ENCODE results near the gene ZNF101. TPM values are rescaled to one million over a fixed set of nuclear protein-coding genes. Genes with fewer than 3 reads are reported as not detected.

The ZNF101 gene
- total and polyA plus RNA-seq, 9 of the 15 experiments (the other 6 are each of a cell fraction or from before 2014, with no cell fraction given), result 9.6 to 20.3 (median 12.4) TPM

DNA sequence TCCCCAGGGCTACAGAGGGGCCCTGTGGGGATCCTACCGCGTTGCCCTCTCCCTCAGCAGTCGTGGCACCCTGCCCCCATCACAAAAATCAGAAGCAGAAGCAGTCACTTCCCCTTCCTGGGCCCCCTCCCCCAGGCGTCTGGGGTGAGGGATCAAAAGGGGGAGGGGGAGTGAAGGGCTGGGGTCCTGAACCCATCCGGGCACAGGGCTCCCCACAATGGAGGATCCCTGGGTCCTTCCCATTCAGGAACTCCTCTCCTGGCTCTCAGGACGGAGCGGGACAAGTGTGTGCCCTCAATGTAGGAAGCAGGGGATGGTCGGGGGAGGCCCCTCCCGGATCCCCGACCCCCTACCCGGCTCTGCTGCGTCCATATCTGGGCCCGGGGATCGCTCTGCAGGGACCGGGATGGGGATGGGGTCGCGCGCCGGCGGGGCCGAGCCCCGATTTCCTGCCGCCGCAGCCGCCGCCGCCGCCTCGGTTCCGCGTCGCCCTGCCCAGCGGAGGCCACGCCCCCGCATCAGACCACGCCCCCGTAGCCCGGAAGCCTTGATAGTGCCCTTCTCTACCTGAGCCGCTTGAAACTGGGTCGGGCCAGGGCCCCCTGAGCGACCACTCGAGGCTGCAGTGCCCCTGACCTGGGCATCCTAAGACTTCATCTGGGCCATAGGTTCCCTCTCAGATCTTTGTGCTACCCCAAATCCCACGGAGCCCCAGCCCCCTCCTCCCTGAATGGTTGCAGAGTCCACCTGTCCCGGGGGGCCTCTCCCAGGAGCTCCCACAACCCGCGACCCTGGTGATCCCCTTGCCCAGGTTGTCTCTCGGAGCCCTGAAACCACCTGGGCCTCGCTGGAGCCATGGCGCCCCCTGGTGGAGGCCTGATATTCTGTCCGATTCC is 25.2 kb upstream of the ZNF101 start, which contains the start of gene GMIP (continued):
- TF ChIP-seq, protein P1, sequence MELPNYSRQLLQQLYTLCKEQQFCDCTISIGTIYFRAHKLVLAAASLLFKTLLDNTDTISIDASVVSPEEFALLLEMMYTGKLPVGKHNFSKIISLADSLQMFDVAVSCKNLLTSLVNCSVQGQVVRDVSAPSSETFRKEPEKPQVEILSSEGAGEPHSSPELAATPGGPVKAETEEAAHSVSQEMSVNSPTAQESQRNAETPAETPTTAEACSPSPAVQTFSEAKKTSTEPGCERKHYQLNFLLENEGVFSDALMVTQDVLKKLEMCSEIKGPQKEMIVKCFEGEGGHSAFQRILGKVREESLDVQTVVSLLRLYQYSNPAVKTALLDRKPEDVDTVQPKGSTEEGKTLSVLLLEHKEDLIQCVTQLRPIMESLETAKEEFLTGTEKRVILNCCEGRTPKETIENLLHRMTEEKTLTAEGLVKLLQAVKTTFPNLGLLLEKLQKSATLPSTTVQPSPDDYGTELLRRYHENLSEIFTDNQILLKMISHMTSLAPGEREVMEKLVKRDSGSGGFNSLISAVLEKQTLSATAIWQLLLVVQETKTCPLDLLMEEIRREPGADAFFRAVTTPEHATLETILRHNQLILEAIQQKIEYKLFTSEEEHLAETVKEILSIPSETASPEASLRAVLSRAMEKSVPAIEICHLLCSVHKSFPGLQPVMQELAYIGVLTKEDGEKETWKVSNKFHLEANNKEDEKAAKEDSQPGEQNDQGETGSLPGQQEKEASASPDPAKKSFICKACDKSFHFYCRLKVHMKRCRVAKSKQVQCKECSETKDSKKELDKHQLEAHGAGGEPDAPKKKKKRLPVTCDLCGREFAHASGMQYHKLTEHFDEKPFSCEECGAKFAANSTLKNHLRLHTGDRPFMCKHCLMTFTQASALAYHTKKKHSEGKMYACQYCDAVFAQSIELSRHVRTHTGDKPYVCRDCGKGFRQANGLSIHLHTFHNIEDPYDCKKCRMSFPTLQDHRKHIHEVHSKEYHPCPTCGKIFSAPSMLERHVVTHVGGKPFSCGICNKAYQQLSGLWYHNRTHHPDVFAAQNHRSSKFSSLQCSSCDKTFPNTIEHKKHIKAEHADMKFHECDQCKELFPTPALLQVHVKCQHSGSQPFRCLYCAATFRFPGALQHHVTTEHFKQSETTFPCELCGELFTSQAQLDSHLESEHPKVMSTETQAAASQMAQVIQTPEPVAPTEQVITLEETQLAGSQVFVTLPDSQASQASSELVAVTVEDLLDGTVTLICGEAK (IDR thresholded peaks at IDR 0.05), result peak; percentile 31; the same call in 1 of the 2 replicates
- TF ChIP-seq, protein P1 (CRISPR knock-in tag; IDR thresholded peaks at IDR 0.05), result no peak
- TF ChIP-seq, protein P2, sequence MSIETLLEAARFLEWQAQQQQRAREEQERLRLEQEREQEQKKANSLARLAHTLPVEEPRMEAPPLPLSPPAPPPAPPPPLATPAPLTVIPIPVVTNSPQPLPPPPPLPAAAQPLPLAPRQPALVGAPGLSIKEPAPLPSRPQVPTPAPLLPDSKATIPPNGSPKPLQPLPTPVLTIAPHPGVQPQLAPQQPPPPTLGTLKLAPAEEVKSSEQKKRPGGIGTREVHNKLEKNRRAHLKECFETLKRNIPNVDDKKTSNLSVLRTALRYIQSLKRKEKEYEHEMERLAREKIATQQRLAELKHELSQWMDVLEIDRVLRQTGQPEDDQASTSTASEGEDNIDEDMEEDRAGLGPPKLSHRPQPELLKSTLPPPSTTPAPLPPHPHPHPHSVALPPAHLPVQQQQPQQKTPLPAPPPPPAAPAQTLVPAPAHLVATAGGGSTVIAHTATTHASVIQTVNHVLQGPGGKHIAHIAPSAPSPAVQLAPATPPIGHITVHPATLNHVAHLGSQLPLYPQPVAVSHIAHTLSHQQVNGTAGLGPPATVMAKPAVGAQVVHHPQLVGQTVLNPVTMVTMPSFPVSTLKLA (conservative IDR thresholded peaks at IDR 0.05), result 0 out of 4 replicates have a peak, but pooled peaks of 1 of the 2 experiments have one; percentile 10
- TF ChIP-seq SMARCE1 (IDR thresholded peaks at IDR 0.05) (0 out of 2 replicates have a peak, but pooled peaks have one; percentile 8), BRD9 (IDR thresholded peaks at IDR 0.05; ENCODE audit: low read depth, partially characterized antibody) (peak; percentile 83), GTF2E2 (tag; IDR thresholded peaks at IDR 0.05) (no peak), SIX5 (IDR thresholded peaks at IDR 0.05; ENCODE audit: borderline replicate concordance in 1 of 2, insufficient read depth in 1 of 2, low read depth in 1 of 2, low read length in 2 of 2) (no peak), KLF10 (CRISPR knock-in tag; IDR thresholded peaks at IDR 0.05) (no peak), ZNF668 (CRISPR knock-in tag; IDR thresholded peaks at IDR 0.05) (no peak), GABPB1 (CRISPR knock-in tag; IDR thresholded peaks at IDR 0.05) (peak; percentile 2; the same call in 1 of the 2 replicates), ELF1 (tag; IDR thresholded peaks at IDR 0.05) (peak; percentile 84)
- TF ChIP-seq, protein P3, sequence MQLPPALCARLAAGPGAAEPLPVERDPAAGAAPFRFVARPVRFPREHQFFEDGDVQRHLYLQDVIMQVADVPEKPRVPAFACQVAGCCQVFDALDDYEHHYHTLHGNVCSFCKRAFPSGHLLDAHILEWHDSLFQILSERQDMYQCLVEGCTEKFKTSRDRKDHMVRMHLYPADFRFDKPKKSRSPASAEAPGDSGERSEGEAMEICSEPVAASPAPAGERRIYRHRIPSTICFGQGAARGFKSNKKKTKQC (CRISPR knock-in tag; IDR thresholded peaks at IDR 0.05), result 0 out of 2 replicates have a peak, but pooled peaks have one; percentile 16
- TF ChIP-seq, protein P4, sequence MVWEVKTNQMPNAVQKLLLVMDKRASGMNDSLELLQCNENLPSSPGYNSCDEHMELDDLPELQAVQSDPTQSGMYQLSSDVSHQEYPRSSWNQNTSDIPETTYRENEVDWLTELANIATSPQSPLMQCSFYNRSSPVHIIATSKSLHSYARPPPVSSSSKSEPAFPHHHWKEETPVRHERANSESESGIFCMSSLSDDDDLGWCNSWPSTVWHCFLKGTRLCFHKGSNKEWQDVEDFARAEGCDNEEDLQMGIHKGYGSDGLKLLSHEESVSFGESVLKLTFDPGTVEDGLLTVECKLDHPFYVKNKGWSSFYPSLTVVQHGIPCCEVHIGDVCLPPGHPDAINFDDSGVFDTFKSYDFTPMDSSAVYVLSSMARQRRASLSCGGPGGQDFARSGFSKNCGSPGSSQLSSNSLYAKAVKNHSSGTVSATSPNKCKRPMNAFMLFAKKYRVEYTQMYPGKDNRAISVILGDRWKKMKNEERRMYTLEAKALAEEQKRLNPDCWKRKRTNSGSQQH (CRISPR knock-in tag; IDR thresholded peaks at IDR 0.05), result 0 out of 2 replicates have a peak, but pooled peaks have one; percentile 13
